Mesodermal cell (in vitro differentiated cells): ENCODE results near the gene RTP3.

Source experiments
- H3K27ac ChIP-seq: 2 replicates; pipeline ENCODE4 v1.7.0; 2013; ENCODE audit warnings: mild to moderate bottlenecking, low read depth, low read length, moderate library complexity; ENCODE audit not compliant: severe bottlenecking
- H3K36me3 ChIP-seq: 2 replicates; pipeline ENCODE4 v1.7.1; 2013; ENCODE audit warnings: mild to moderate bottlenecking, low read length, moderate library complexity; ENCODE audit not compliant: control insufficient read depth, insufficient read depth
- H3K4me1 ChIP-seq: one replicate; pipeline ENCODE4 v1.7.1; 2013; ENCODE audit warnings: mild to moderate bottlenecking, low read length; ENCODE audit not compliant: insufficient read depth, control insufficient read depth, poor library complexity, severe bottlenecking
- H3K4me3 ChIP-seq: 2 replicates; pipeline ENCODE4 v1.7.0; 2013; ENCODE audit warnings: low read length, control low read depth, mild to moderate bottlenecking; ENCODE audit not compliant: insufficient read depth, poor library complexity, severe bottlenecking; ENCODE audit errors: extremely low read depth
- H3K9me3 ChIP-seq: 2 replicates; pipeline ENCODE4 v1.7.1; 2013; ENCODE audit warnings: mild to moderate bottlenecking, low read length, moderate library complexity; ENCODE audit not compliant: control insufficient read depth
- WGBS, 2 experiments: methylation state at CpG; one replicate each; pipeline ENCODE4 v1.1.5; 2013; ENCODE audit warnings: missing lambda C conversion rate in 2 of 2; ENCODE audit not compliant: insufficient coverage in 2 of 2; 5-methylcytosine and 5-hydroxymethylcytosine counted together

RTP3 gene

GRCh38 chr3:46505953-46506352 is 8.2 kb downstream of the RTP3 start:
- WGBS, 2 experiments = 75 to 83% methylated on average over 7 to 10 of the region's 10 CpGs
- no peaks in the 10 kb centered on the region for H3K9me3 ChIP-seq
- H3K4me3 ChIP-seq = no peak overlapping the region
- no peaks in the 10 kb centered on the region for H3K4me1 ChIP-seq
- H3K36me3 ChIP-seq = no peaks in the 10 kb centered on the region
- no peak overlapping the region for H3K27ac ChIP-seq

GRCh38 chr3:46506526-46506925 is 8.8 kb downstream of the RTP3 start:
- no peaks in the 10 kb centered on the region for H3K9me3 ChIP-seq
- no peaks in the 10 kb centered on the region for H3K36me3 ChIP-seq
- no peak overlapping the region for H3K4me3 ChIP-seq
- no peaks in the 10 kb centered on the region for H3K4me1 ChIP-seq
- H3K27ac ChIP-seq = no peak overlapping the region
- 100% methylated on average over 2 of the region's 3 CpGs for WGBS, 2 experiments

- Histone ChIP-seq H3K4me1 (no peaks in the 10 kb centered on the region), H3K9me3 (no peaks in the 10 kb centered on the region), H3K27ac (peak overlapping the region; percentile 37), H3K4me3 (no peak overlapping the region), H3K36me3 (no peaks in the 10 kb centered on the region)
- 97 to 100% methylated on average over 3 of the region's 4 CpGs for WGBS, 2 experiments
Measured at GRCh38 chr3:46508850-46509591, 11.2 kb downstream of the RTP3 start.

DNA sequence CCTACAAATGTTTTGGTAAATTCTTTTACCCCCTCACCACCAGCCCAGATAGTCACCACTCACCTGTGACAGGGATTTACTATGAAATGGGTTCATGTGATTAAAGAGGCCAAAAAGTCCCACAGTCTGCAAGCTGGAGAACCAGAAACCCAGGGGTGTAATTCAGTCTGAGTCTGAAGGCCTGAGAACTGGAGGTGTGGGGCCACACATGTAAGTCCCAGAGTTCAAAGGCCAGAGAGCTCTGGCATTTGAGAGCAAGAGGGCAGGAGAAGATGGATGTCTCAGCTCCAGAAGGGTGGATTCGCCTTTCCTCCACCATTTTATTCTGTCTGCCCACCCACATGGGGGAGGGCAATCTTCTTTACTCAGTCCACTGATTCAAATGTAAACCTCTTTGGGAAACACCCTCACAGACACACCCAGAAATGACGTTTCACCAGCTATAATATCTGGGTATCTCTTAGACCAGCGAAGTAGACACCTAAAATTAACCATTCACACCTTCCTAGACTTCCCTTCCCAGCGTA is 11.9 kb downstream of the RTP3 start:
- Histone ChIP-seq H3K4me3 (no peak overlapping the region), H3K4me1 (no peaks in the 10 kb centered on the region), H3K36me3 (no peaks in the 10 kb centered on the region), H3K27ac (peak overlapping the region; percentile 37), H3K9me3 (no peaks in the 10 kb centered on the region)
- WGBS, 2 experiments = 81 to 94% methylated on average over 2 to 3 of the region's 4 CpGs

GRCh38 chr3:46512191-46512749 is 14.5 kb downstream of the RTP3 start:
- Histone ChIP-seq H3K36me3 (no peaks in the 10 kb centered on the region), H3K4me1 (no peaks in the 10 kb centered on the region), H3K4me3 (no peak overlapping the region), H3K27ac (no peak overlapping the region), H3K9me3 (no peaks in the 10 kb centered on the region)
- 60 to 75% methylated on average over 1 of the region's 2 CpGs for WGBS, 2 experiments

DNA sequence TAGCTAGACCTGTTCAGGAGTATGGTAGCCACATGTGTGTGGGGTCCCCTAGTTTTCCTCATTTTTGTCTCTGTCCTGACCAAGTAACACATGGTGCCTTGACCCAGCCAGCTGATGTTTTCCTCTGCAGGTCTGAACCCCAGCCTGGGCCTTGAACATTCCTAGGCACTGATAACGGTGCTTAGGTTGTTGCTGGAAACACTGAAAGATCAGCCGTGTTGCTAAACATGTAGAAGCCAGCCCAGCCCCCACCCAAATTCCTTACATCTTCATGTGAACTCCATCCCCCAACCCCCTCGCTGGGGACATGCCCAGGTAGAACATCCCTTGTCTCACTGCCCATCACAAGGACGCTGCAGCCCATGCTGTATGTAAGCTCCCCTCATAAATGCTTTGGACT is 18.7 kb downstream of the RTP3 start:
- H3K9me3 ChIP-seq = no peaks in the 10 kb centered on the region
- no peaks in the 10 kb centered on the region for H3K4me1 ChIP-seq
- H3K36me3 ChIP-seq = no peaks in the 10 kb centered on the region
- H3K27ac ChIP-seq = no peak overlapping the region
- no peak overlapping the region for H3K4me3 ChIP-seq
- 100% methylated on average over 2 to 3 of the region's 4 CpGs for WGBS, 2 experiments

- H3K4me1 ChIP-seq = no peaks in the 10 kb centered on the region
- H3K36me3 ChIP-seq = no peaks in the 10 kb centered on the region
- no peaks in the 10 kb centered on the region for H3K9me3 ChIP-seq
- WGBS, 2 experiments = 92 to 96% methylated on average over 3 to 4 of the region's 7 CpGs
- no peak overlapping the region for H3K4me3 ChIP-seq
- no peak overlapping the region for H3K27ac ChIP-seq
Measured at GRCh38 chr3:46517016-46517783, 19.4 kb downstream of the RTP3 start.

DNA sequence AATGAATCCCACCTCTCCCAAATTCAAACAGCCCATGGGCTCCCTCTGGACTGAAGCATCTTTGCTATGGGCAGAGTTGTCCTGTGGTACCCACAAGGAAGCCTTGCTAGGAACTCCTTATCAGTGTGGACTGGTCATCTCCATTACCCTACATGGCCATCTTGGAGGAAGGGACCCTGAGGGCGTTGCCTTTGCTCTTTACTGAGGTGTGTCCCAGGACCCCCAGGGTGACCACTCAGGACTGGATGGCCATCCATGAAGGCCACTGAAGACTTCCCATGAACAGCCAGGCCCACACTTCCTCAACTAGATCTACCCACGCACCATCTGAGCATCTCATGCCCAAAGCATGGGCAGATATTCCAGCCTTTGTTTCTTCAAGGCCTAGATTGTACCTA is 20.0 kb downstream of the RTP3 start:
- Histone ChIP-seq H3K36me3 (no peaks in the 10 kb centered on the region), H3K4me3 (no peak overlapping the region), H3K9me3 (no peaks in the 10 kb centered on the region), H3K4me1 (no peaks in the 10 kb centered on the region), H3K27ac (no peak overlapping the region)
- WGBS, 2 experiments = 90 to 94% methylated on average over 2 of the region's 2 CpGs

DNA sequence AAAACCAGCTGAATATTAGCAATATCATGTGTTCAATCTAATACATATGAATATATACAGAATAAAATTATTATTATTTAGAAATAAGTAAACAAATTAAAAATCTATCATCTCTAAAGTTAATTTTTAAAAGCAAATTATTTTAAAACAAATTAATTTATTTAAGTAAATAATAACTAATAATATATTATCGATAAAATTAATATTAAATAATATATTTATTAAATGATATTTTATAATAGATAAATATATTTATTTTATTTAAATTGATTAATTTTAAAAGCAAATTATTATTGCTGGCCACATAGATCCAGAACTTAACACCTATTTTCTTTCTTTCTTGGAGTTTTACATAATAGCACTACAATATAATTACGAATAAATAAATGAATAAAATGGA is 22.2 kb downstream of the RTP3 start:
- no peaks in the 10 kb centered on the region for H3K4me1 ChIP-seq
- WGBS, 2 experiments = no CpG with 5 or more reads among the region's 2 CpGs

GRCh38 chr3:46520531-46520930 is 22.8 kb downstream of the RTP3 start:
- H3K36me3 ChIP-seq = no peaks in the 10 kb centered on the region
- H3K4me3 ChIP-seq = no peak overlapping the region
- H3K27ac ChIP-seq = no peak overlapping the region
- WGBS, 2 experiments = 90% methylated on average over 2 of the region's 3 CpGs; no CpG with 5 or more reads in 1 of the 2 experiments
- H3K9me3 ChIP-seq = no peaks in the 10 kb centered on the region
- no peaks in the 10 kb centered on the region for H3K4me1 ChIP-seq

More for the DNA sequence above, 22.2 kb downstream of the RTP3 start:
- Histone ChIP-seq H3K4me3 (no peak overlapping the region), H3K36me3 (no peaks in the 10 kb centered on the region), H3K9me3 (no peaks in the 10 kb centered on the region), H3K27ac (no peak overlapping the region)
